ENCODE results near the gene PRR15L.
"Not testable (repeated sequence)": the region's sequence is repeated elsewhere in the genome, so short reads cannot be mapped to it uniquely, and the experiment has no call there.

PRR15L gene

DNA sequence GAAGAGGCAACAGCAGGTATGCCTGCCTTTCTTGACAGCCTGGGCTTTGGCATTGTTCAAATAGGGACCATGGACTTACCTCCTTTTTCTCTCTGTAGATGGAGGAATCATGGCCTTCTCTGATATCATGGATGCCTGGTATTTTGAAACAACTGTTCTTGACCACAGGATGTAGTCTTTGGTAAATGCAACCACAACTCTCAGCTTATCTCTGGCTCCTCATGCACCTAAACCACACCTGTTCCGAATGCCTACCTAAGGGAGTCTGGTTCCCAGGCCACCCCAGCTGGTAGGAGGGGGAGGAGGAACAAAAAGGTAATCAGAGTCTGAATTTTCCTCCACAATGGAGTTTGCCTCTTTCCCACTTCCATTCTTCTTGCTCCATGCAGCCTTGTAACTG lies 32.0 kb upstream of the PRR15L start:
- TF ChIP-seq, protein P1, sequence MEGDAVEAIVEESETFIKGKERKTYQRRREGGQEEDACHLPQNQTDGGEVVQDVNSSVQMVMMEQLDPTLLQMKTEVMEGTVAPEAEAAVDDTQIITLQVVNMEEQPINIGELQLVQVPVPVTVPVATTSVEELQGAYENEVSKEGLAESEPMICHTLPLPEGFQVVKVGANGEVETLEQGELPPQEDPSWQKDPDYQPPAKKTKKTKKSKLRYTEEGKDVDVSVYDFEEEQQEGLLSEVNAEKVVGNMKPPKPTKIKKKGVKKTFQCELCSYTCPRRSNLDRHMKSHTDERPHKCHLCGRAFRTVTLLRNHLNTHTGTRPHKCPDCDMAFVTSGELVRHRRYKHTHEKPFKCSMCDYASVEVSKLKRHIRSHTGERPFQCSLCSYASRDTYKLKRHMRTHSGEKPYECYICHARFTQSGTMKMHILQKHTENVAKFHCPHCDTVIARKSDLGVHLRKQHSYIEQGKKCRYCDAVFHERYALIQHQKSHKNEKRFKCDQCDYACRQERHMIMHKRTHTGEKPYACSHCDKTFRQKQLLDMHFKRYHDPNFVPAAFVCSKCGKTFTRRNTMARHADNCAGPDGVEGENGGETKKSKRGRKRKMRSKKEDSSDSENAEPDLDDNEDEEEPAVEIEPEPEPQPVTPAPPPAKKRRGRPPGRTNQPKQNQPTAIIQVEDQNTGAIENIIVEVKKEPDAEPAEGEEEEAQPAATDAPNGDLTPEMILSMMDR (IDR thresholded peaks at IDR 0.05; ENCODE audit: low read depth, low read length, missing control alignments): no peak
- H3K4me3 ChIP-seq (replicated peaks; ENCODE audit: low read depth, low read length): no peak overlapping the region
- no peak for DNase-seq (ENCODE audit: extremely low read depth, low read depth)

DNA sequence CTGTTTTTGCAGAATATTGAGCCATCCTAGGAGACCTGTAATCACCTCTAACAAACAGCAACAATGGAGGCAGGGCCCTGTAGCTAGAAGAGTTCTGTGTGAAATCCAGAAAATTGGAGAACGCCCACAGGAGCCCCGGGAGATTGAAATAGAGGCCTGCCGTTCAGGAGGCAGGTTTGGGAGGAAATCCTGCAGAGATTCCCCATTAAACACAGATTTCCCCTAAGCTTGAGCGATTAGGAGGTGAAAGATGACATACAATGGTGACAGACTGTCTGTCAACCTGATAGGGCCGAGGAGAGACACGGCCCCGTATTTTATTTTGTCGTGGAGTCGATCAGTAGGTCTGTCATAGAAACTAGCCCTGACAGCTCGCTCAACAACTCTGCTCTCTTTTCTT lies 31.5 kb upstream of the PRR15L start:
- no peak for DNase-seq (ENCODE audit: extremely low read depth, low read depth)
- no peak overlapping the region for H3K4me3 ChIP-seq (replicated peaks; ENCODE audit: low read depth, low read length)
- TF ChIP-seq, protein P1 (IDR thresholded peaks at IDR 0.05; ENCODE audit: low read depth, low read length, missing control alignments): no peak

DNA sequence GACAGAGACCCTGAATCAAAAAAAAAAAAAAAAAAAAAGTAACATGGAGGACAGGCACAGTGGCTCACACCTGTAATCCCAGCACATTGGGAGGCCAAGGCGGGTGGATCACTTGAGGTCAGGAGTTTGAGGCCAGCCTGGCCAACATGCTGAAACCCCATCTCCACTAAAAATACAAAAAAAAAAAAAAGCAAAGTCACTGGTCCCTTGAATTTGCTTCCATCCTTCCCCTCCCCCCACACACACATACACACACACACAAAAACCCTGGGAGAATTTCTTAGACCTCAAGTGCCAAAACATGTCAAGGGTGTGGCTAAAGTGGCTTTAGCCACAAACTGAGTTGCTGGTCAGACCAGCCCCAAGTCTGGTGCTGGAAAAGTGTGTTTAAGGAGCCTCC lies 30.8 kb upstream of the PRR15L start:
- DNase-seq (ENCODE audit: extremely low read depth, low read depth); H3K4me3 ChIP-seq (replicated peaks; ENCODE audit: low read depth, low read length): not testable (repeated sequence)

DNA sequence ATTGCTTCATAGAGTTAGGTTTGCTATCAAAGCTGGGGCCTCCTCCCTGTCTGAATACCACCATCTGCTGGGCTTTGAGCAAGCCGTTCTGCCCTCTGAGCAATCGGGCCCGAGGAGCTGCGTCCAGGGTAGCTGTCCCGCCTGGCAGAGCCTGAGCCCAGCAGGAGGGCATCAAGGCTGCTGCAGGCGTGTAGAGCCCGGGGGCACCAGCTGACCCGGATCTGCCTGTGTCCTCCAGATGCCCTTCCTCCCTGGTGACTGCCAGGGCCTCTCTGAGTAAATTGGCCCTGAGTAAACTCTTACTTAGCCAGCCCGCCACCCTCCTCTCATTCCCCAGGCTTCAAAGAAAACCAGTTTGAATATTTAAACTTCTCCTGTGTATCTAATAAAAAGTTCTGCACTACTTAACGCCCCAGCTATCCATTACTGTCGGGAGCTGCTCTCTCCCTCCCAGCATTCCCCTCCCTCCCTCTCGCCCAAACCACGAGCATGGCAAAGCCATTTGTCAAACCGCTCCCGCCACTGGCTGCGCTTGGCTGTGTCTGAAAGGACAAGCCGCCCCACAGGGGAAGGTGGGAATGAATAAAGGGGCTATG lies 29.7 kb upstream of the PRR15L start:
- no peak for DNase-seq (ENCODE audit: extremely low read depth, low read depth)
- no peak overlapping the region for H3K4me3 ChIP-seq (replicated peaks; ENCODE audit: low read depth, low read length)
- TF ChIP-seq, protein P1 (IDR thresholded peaks at IDR 0.05; ENCODE audit: low read depth, low read length, missing control alignments): no peak

DNA sequence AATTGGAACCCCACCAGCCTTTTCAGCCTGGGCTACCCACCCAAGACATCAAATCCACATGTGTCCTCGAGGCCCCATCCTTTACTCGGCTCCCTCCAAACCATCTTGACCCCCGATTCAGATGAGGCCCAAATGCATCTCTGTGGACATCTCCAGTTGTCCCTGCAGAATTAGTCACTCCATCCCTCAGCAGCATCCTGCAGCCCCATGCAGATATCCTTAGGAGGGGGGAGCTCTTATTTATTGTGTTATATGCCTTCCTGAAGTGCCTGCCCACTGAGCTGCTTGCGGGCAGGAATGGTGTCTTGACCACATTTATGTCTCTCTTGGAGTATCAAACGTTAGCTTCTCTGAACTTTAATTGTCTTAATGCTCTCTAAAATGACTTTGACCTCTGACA lies 28.8 kb upstream of the PRR15L start:
- TF ChIP-seq, protein P1 (IDR thresholded peaks at IDR 0.05; ENCODE audit: low read depth, low read length, missing control alignments): no peak
- DNase-seq (ENCODE audit: extremely low read depth, low read depth): no peak
- no peak overlapping the region for H3K4me3 ChIP-seq (replicated peaks; ENCODE audit: low read depth, low read length)

DNA sequence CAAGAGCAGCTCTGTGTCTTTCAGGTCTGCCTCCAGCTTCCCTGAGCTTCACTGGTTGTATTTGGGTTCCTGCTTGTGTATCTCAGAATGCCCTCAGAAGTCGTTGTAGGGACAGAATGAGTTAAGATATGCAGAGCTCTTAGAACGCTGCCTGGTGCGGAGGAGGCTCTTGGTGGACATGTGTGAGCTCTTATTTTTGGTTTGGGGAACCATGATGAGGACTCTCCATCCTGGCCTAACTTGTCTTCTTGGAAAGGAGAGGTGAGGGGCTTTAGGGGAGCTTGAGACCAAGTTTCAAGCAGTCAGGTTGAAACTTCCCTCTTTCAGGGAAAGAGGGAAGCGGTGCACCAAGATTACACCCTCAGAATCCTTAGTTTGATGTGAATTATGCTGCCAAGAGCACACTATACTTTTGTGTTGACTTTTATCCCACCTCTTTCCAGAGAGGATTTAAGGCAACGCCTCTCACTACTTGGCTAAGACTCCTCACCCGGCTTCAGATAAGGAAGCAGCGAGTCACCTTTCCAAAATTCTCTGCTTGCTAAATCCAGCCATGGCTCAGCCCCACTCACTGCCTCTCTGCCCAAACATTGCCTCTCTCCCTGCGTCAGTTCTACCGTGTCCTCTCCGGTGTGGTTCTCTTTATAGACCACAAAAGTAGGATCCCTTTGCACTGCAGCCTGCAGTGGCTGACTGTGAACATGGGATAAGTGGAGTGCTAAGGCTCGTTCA lies 26.0 kb upstream of the PRR15L start:
- no peak overlapping the region for H3K4me3 ChIP-seq (replicated peaks; ENCODE audit: low read depth, low read length)
- TF ChIP-seq, protein P1 (IDR thresholded peaks at IDR 0.05; ENCODE audit: low read depth, low read length, missing control alignments): no peak
- no peak for DNase-seq (ENCODE audit: extremely low read depth, low read depth)

DNA sequence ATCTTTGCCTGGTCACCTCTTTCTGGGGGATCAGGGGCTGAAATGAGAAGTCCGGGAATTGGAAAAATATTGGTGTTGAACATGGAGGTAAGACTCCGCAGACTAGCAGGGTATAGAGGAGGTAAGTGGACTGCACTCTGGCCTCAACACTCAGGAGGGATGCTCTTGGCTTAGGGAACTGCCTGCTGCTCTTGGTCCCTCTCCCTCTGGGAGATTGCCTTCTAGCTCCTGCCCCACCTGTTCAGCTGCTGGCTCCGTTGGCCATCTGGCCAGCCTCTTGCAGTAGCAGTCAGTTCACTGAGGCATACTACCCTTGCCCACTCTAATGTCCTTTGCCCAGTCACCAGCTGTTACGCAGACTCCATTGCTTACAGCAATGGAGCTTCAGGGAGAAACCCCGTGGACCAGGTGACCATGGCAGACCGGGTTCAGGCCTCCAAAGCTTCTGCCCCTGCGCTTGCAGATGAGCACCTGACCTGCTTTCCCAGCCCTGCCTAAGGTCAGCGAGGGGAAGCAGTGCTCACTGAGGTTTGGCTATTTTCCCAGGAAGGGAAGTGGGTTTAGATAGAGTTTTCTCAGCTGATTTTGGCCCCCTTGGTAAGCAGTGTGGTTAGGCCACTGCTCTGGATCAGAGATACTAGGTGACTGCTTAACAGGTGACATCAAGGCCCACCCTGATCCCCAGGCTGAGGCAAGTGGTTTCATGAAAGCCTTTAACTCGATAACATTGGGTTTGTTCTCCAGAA lies 25.1 kb upstream of the PRR15L start:
- TF ChIP-seq, protein P1 (IDR thresholded peaks at IDR 0.05; ENCODE audit: low read depth, low read length, missing control alignments): no peak

More for the DNA sequence above, 25.1 kb upstream of the PRR15L start:
- no peak for DNase-seq (ENCODE audit: extremely low read depth, low read depth)
- H3K4me3 ChIP-seq (replicated peaks; ENCODE audit: low read depth, low read length): no peak overlapping the region
